ENCODE data around the gene NHSL2.

The NHSL2 gene

GRCh38 chrX:72018277-72019112 is 107.8 kb downstream of the NHSL2 start:
- DNase-seq (ENCODE audit: low spot score) = peak; percentile 57

- DNase-seq (ENCODE audit: low spot score) = no peak
Observed at GRCh38 chrX:72019487-72019886, 108.8 kb downstream of the NHSL2 start.

- DNase-seq (ENCODE audit: low spot score) = no peak
Observed at GRCh38 chrX:72020204-72020603, 109.6 kb downstream of the NHSL2 start.

GRCh38 chrX:72020788-72021187 is 110.1 kb downstream of the NHSL2 start:
- no peak for DNase-seq (ENCODE audit: low spot score)

DNA sequence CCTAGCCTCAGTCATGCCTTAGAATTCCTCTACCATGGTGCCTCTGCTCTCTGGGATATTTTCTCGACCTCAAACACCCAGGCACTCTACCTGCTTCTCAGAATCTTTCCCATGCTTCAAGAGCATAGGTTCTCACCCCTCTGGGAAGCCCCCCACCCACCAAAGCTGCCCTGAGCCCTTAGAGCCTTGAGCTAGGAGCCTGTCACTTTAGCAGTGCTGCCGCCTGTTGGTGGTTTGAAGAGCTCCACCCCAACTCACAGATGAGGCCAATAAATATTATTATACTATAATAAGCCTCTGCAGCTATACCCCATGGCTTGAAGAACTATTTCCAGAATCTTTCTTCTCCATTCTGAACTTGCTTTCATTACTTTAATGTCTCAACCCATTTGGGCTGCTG is 111.3 kb downstream of the NHSL2 start:
- DNase-seq (ENCODE audit: low spot score) = no peak

GRCh38 chrX:72023071-72023470 is 112.4 kb downstream of the NHSL2 start:
- DNase-seq (ENCODE audit: low spot score) = no peak

DNA sequence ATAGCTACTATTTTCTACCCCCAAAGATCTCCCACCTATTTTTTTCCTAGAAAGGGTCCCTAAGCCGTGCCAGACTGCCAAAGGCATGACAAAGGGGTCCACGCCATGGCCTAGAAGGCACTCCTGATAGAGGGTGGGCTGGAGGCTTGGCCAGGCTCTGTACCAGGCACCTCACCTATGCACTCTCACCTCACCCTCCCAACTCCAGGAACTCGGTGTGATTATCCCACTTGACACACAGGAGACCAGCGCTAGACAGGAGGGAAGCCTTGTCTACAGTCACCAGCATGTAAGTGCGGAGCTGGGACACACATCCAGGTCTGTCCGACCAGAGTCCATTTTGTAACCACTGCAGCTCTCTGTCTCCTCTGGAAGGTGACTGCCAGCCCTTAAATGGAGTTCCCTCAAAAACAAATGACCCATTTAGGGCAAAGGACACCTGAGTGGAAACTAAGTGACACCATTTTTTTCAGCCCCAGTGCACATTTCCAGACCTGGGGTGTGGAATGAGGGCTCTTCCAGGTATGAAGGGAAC is 114.7 kb downstream of the NHSL2 start:
- DNase-seq (ENCODE audit: low spot score) = no peak

DNA sequence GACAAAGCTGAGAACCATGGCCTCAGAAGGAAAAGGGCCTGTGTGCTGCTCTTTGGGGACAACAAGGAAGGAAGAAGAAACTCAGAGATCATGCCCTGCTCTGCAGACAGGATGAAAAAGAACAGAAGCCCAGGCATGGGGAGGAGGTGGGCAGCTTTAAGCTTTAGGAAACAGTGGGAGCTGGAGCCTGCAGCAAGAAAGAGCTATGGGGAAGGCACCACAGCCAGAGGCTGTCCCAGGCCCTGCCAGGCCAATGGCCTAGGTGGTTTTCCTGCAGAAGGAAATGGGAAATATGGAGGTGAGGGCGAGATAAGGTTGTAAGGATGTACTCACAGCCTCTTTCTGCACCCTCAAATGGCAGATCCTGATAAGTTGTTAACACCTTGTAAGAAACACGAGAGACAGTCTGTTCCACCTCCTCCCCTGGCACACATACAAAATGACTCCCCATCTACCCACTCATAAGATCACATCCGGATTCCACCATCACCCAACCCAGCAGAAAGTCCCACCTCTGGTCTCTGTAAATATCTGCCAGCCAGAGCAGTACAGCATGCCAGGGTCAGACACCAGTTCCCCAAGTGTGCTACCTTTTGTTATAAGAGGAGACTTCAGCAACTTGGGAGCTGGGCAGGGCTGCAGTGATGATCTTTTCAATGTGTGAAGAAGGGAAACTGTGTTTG is 115.8 kb downstream of the NHSL2 start:
- no peak for DNase-seq (ENCODE audit: low spot score)

- DNase-seq (ENCODE audit: low spot score) = no peak
Observed at GRCh38 chrX:72027024-72027913, 116.6 kb downstream of the NHSL2 start.

GRCh38 chrX:72027914-72028307 is 117.3 kb downstream of the NHSL2 start:
- no peak for DNase-seq (ENCODE audit: low spot score)

GRCh38 chrX:72028701-72029470 is 118.2 kb downstream of the NHSL2 start:
- DNase-seq (ENCODE audit: low spot score) = no peak

DNA sequence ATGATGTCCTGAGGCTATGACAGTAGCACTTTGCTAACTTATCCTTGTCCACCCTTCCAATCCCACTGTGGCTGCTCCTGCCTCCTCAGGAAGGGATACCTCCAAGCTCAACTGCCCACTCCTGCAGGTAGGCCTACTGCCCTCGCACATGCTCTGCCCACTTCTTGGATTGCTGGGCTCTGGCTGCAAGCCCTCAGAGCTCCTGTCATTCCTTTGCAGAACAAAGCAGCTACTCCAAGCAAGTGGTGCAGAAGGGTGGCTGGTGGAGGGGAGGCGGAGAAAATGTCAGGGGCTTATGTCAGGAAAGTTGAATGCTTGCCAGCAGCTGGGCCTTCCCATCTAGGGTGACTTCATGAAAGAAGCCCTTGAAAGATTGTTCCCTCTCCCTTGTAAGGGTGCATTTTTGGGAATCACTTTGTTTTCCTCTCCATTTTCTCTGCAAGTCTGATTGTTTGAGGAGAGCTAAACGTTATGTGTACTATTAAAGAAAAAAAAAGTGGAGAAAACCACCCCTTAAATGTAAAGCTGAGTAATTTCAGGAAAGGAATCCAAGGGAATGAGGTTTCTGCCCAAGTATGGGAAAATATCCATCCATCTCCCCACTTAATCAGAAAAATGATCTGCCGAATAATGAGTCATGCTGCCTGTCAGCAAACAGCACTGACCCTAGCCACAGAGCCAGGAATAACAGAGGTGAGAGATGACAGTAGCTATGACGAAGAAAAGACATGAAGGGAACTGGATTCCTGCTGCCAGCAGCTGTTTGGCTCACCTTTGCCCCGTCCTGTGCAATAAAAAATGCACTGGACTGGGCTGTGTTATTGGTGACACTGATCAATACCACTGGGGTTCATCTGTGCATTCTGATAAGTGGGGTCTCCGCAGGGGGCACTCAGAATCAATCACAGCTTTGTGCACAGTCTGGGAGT is 119.1 kb downstream of the NHSL2 start:
- DNase-seq (ENCODE audit: low spot score) = no peak

DNA sequence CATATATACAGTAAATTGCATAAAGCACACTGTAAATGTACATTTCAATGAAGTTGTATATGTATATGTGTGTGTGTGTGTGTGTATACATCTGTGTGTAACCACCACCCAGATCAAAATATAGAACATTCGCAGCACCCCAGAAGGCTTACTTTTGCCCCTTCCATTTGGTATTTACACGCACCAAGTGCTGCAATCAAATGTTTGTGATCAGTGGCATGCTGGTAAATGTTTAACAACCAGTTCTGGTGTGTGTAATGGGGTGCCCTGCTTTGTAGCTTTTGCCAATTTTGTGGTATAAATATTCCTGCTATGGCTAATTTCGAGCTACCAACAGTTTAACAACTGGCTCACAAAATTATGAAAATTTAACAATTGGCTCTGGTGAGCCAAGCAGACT is 119.8 kb downstream of the NHSL2 start:
- DNase-seq (ENCODE audit: low spot score) = no peak

GRCh38 chrX:72031118-72031517 is 120.5 kb downstream of the NHSL2 start:
- no peak for DNase-seq (ENCODE audit: low spot score)

DNA sequence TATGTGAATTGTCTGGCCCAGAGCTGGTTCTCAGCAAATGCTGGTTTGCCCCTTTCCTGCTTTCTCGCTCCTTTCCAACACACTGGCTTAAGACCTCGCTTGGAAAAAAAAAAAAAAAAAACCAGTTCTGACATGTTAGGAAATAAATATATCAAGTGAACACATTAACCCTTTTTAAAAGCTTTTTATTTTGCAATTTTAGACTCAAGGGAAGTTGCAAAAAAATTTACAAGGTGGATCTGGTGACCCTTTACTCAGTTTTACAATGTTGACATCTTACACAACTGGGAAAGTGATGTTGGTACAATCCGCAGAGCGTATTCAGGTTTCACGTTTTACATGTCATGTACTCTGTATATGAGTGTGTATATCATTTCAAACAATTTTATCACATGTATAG is 121.0 kb downstream of the NHSL2 start:
- no peak for DNase-seq (ENCODE audit: low spot score)

DNA sequence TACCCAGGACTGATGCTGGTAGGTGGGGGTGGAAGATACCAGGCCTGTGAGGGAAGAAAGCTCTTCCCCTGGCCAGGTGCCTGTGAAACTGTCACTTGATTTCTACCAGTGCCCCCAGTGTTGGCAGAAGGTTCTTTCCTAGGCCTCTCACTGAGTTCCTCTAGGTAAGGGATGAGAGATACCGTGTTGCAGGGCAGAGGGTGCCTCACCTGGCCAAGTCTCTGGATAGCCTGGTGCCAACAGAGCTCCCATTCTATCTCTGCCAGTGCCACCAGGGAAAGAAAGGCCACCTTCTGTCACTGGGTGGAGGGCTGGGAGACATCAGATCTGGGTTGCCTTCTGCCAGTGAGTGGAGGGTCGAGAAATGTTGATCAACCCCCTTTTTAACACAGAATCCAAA is 127.0 kb downstream of the NHSL2 start:
- no peak for DNase-seq (ENCODE audit: low spot score)

DNA sequence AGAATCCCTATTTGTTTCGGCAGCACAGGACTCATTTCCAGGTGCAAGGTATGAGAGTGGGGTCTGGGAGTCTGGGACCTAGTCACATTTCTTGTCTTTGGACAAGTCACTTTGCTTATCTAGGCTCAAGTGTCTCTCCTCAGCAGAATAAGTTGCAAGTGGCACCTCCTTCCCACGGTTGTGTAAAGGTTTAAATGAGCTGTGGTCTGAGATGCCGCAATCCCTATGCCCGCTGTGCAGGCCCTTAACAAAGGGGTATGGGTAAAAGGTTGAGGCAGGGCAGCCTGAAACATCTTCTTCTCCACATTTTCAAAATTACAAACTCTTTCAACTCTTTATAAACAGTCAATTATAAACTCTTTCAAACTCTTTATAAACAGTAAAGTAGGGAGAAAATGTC is 127.4 kb downstream of the NHSL2 start:
- no peak for DNase-seq (ENCODE audit: low spot score)

- DNase-seq (ENCODE audit: low spot score) = no peak
Observed at GRCh38 chrX:72038868-72039267, 128.2 kb downstream of the NHSL2 start.

DNA sequence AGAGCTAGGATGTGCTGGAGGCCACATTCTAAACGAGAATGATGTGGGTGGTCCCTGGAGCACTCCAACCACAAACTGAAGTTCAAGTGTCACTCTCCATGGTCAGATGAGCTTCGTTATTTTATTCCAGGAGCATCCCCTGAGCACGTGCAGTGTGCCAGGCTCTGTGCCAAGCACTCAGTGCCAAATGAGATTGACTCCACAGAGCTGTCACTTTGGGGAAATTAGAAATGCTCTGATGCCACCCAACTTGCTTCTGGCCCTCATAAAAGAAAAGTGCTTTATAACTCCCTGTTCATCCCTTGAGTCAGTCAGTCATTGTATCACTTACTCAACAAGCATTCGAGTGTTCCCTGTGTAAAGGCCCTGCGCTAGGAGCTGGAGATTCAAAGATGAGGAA is 129.9 kb downstream of the NHSL2 start:
- no peak for DNase-seq (ENCODE audit: low spot score)

GRCh38 chrX:72041176-72041575 is 130.5 kb downstream of the NHSL2 start:
- DNase-seq (ENCODE audit: low spot score) = no peak

Data from HuH-7.5 (cell line).